Fibroblast of the aortic adventitia (primary cell): ENCODE data around the gene LPIN1. TPM values are rescaled to one million over a fixed set of nuclear protein-coding genes. Genes with fewer than 3 reads are reported as not detected.

Experiments used
- DNase-seq: peaks from one replicate; pipeline ENCODE4 v3.0.0-alpha.2; 2010; ENCODE audit warnings: low read depth
- H3K4me3 ChIP-seq: 2 replicates; pipeline ENCODE4 v1.5.1; 2011; ENCODE audit warnings: low read depth, mild to moderate bottlenecking, control low read depth, low read length, moderate library complexity
- total RNA-seq: library from RNA; depleted of rRNA; stranded (reverse); fragments of >200 nt; gene quantifications from 2 replicates; pipeline ENCODE4 v1.2.3, GENCODE V29; 2012; ENCODE audit warnings: low replicate concordance
- TF ChIP-seq, protein P1 (sequence below): IDR thresholded peaks from 2 replicates; pipeline ENCODE4 v1.5.1; 2011; ENCODE audit warnings: mild to moderate bottlenecking, low read length, control low read depth, inconsistent platforms; ENCODE audit not compliant: insufficient read depth

LPIN1 gene, protein sequence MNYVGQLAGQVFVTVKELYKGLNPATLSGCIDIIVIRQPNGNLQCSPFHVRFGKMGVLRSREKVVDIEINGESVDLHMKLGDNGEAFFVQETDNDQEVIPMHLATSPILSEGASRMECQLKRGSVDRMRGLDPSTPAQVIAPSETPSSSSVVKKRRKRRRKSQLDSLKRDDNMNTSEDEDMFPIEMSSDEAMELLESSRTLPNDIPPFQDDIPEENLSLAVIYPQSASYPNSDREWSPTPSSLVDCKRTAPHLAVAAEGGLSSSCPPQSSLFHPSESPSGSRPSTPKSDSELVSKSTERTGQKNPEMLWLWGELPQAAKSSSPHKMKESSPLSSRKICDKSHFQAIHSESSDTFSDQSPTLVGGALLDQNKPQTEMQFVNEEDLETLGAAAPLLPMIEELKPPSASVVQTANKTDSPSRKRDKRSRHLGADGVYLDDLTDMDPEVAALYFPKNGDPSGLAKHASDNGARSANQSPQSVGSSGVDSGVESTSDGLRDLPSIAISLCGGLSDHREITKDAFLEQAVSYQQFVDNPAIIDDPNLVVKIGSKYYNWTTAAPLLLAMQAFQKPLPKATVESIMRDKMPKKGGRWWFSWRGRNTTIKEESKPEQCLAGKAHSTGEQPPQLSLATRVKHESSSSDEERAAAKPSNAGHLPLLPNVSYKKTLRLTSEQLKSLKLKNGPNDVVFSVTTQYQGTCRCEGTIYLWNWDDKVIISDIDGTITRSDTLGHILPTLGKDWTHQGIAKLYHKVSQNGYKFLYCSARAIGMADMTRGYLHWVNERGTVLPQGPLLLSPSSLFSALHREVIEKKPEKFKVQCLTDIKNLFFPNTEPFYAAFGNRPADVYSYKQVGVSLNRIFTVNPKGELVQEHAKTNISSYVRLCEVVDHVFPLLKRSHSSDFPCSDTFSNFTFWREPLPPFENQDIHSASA
- 50.4 and 157 TPM in 2 replicates for total RNA-seq

DNA sequence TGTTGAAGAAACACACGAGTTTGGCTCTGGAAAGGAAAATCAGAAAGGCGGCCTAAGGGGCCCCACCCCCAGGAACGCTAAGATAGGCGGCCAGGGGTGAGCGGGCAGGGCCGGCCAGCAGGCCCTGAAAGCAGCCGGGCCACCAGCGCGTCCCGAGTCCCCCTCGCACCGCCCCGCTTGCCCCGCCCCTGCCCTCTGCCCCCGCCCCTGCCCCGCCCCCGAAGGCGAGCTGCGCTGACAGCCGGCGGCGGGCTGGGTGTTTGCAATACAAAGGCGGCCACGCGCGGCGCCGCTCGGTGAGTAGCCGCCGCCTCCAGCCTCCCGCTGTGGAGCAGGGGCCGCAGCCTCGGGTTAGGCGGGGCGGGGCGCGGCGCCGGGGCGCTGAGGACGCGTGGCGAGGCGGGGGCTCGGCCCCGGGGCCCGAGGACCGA is at the start of gene LPIN1:
LPIN1 (plus strand) TSS at position 257 of the 431 bp plus-strand sequence. CDS start 18,910 bp downstream, outside the sequence.
- H3K4me3 ChIP-seq = peak within 1 kb of the TSS; percentile 93
- TF ChIP-seq, protein P1, sequence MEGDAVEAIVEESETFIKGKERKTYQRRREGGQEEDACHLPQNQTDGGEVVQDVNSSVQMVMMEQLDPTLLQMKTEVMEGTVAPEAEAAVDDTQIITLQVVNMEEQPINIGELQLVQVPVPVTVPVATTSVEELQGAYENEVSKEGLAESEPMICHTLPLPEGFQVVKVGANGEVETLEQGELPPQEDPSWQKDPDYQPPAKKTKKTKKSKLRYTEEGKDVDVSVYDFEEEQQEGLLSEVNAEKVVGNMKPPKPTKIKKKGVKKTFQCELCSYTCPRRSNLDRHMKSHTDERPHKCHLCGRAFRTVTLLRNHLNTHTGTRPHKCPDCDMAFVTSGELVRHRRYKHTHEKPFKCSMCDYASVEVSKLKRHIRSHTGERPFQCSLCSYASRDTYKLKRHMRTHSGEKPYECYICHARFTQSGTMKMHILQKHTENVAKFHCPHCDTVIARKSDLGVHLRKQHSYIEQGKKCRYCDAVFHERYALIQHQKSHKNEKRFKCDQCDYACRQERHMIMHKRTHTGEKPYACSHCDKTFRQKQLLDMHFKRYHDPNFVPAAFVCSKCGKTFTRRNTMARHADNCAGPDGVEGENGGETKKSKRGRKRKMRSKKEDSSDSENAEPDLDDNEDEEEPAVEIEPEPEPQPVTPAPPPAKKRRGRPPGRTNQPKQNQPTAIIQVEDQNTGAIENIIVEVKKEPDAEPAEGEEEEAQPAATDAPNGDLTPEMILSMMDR = peak; percentile 11
- DNase-seq = peak; percentile 79

DNA sequence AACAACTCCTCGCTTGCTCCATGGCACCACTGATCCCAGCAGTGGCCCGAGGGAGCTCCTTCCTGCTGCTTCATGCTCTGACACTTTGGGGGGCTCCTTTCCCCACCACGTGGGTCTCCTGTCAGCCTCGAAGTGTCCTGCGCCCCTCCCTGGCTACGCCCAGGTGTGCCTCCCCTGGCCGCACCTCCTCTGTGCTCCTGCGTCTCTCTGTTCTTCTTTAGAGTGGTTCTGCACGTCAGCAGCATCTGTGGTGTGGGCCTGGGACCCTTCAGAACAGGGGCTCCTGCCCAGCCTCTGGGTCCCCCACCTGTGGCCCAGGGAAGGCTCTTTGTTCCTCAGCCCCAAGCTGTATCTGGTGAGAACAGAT is 49.7 kb upstream of the LPIN1 start:
- no peak for DNase-seq

DNA sequence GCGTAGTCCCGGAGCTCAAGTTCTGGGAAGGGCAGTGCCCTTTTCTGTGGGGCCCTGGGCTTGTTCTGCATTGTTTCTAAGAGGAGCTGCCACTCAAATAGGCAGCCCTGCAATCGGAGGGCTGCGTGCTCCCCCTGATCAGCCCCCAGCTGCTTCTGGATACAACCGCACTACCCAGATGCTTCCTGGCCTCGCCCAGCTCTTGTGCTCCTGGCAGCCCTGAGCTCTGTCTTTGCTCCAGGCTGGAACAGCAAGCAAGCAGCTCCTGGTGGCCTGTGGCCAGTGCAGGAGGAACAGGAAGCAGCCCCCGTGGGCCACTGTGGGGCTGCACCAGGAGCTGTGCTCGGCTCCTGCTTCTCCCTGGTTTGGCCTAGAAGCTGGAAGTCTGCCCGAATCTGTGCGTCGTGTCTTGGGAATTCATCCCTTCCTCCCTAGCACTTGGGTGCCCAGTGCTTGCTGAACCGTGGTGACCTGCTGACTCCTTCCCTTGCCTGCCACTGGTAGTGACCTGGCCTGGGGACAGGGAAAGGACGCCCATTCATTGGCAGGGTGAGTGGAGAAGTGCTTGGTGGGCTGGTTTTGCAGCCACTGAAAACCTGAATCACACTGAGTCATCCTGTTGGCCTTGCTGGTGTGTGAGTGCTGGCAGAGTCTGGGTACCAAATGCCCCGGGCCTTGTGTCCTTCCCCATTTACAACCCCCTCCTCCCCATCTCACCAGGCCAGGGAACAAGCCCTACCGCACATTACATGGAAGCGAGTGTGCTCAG is 49.1 kb upstream of the LPIN1 start:
- TF ChIP-seq, protein P1 = no peak
- DNase-seq = peak; percentile 77
- H3K4me3 ChIP-seq = no peak overlapping the region

More for the DNA sequence above, 49.7 kb upstream of the LPIN1 start:
- no peak overlapping the region for H3K4me3 ChIP-seq
- TF ChIP-seq, protein P1 = no peak

DNA sequence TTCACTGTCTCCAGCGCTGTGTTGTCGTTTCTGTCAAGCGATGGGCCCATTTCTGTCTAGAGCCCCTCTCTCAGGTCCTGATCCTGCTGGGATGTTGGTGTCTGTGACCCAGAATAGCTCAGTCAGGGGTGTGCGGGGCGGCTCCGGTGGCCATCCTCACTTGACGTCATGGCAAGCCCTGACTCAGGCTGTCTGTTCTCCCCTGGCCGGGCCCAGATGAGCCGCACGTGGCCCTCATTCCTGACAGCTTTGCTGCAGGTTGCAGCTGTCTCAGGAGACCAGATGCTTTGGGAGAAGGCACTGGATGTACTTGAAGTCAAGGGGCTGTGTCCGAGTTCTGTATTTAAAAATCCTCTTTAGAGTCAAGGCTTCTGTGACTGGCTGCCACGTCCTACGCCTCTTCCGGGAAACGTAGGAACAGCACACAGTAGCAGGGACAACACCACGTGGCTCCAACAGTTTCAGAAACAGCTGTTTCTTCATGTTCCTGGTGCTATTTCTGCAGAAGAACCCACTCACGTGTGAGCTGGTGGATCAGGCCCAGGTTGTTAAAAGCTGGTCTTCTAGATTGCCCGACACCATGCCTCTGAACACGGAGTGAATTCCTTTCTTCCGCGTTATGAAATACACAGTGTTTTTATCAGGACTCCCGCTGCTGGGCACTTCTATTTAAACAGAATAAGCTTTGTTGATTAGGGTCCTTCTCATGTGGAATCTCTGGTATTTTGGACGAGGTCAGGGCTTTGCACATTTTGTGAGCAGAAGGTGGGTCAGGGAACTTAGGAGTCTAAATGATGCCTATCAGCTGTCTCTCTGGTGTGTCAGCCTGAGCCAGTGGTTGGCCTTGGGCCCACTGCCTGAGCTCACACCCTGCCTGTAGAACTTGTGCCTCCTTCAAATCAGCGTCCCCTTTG is 48.2 kb upstream of the LPIN1 start:
- peak; percentile 76 for DNase-seq
- H3K4me3 ChIP-seq = no peak overlapping the region
- TF ChIP-seq, protein P1 = peak; percentile 26

DNA sequence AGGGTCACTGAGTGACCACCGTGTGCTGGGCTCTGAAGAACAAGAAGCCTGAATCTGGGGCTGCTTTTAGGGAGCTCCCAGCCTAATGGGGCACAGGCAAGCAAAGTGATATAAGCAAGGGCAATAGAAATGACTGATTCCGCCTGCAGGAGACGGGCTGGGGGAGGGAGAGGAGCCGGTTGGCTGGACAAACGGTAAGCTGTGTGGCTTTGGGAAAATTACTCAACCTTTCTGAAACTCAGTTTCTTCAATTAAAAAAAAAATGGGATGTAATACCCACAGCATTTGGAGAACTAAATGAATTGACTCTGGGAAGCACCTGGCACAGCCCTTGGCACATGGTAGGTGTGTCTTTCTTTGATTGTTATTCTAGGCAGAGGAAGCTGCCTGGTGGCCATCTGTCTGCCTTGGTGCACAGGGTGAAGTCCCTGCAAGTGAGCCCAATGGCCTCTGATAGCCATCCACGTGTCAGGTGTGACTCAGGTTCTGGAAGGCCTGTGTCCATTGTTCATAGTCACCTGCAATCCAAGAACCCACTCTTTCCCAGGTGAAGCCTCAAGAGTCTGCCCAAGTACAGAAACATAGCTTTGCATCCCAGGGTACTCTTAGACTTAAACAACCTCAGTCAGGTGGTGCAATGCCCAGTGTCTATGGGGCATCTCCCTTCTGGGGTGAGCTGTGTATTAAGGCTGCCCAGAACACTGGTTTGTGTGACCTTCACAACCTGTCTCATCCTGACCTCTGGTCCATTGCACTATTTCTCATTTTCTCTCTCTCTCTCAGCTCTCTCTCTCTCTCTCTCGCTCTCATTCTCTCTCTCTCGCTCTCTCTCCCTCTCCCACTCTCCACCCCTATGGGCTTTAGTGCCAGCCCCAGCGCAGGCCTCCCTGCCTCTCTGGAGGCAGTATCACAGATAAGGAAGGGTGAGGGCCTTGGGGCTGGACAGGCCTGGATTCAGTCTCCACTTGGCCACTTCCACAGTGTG is 46.5 kb upstream of the LPIN1 start:
- DNase-seq = no peak
- TF ChIP-seq, protein P1 = no peak
- H3K4me3 ChIP-seq = no peak overlapping the region
